ENCODE results near the gene SND1.
"Not testable (repeated sequence)": the region's sequence is repeated elsewhere in the genome, so short reads cannot be mapped to it uniquely, and the experiment has no call there.

SND1 gene

GRCh38 chr7:127671341-127671740, 19.3 kb downstream of the SND1 start:
- in situ Hi-C loops (cut with MboI; ENCODE audit: low sequenced_read_pairs, unreplicated experiment) = no loop called here
- no peak for TF ChIP-seq CTCF (IDR thresholded peaks at IDR 0.05; ENCODE audit: borderline replicate concordance, control extremely low read depth, extremely low read depth, insufficient read depth, missing control alignments)
- no peak for DNase-seq (ENCODE audit: low spot score)

GRCh38 chr7:127673902-127674301, 21.9 kb downstream of the SND1 start:
- TF ChIP-seq CTCF (IDR thresholded peaks at IDR 0.05; ENCODE audit: borderline replicate concordance, control extremely low read depth, extremely low read depth, insufficient read depth, missing control alignments) = no peak
- in situ Hi-C loops (cut with MboI; ENCODE audit: low sequenced_read_pairs, unreplicated experiment) = no loop called here
- DNase-seq (ENCODE audit: low spot score) = no peak

GRCh38 chr7:127674361-127674760, 22.4 kb downstream of the SND1 start:
- no peak for DNase-seq (ENCODE audit: low spot score)
- in situ Hi-C loops (cut with MboI; ENCODE audit: low sequenced_read_pairs, unreplicated experiment) = no loop called here

GRCh38 chr7:127674923-127675322, 22.9 kb downstream of the SND1 start:
- DNase-seq (ENCODE audit: low spot score); in situ Hi-C loops (cut with MboI; ENCODE audit: low sequenced_read_pairs, unreplicated experiment): not testable (repeated sequence)

More at GRCh38 chr7:127674361-127674760, 22.4 kb downstream of the SND1 start:
- no peak for TF ChIP-seq CTCF (IDR thresholded peaks at IDR 0.05; ENCODE audit: borderline replicate concordance, control extremely low read depth, extremely low read depth, insufficient read depth, missing control alignments)

- no peak for DNase-seq (ENCODE audit: low spot score)
- in situ Hi-C loops (cut with MboI; ENCODE audit: low sequenced_read_pairs, unreplicated experiment) = no loop called here
- TF ChIP-seq CTCF (IDR thresholded peaks at IDR 0.05; ENCODE audit: borderline replicate concordance, control extremely low read depth, extremely low read depth, insufficient read depth, missing control alignments) = no peak
Observed at GRCh38 chr7:127675721-127676120, 23.7 kb downstream of the SND1 start.

- no peak for DNase-seq (ENCODE audit: low spot score)
- in situ Hi-C loops (cut with MboI; ENCODE audit: low sequenced_read_pairs, unreplicated experiment) = no loop called here
- TF ChIP-seq CTCF (IDR thresholded peaks at IDR 0.05; ENCODE audit: borderline replicate concordance, control extremely low read depth, extremely low read depth, insufficient read depth, missing control alignments) = no peak
Observed at GRCh38 chr7:127677433-127678230, 25.6 kb downstream of the SND1 start.

GRCh38 chr7:127678337-127678736, 26.3 kb downstream of the SND1 start:
- DNase-seq (ENCODE audit: low spot score) = no peak
- in situ Hi-C loops (cut with MboI; ENCODE audit: low sequenced_read_pairs, unreplicated experiment) = no loop called here
- TF ChIP-seq CTCF (IDR thresholded peaks at IDR 0.05; ENCODE audit: borderline replicate concordance, control extremely low read depth, extremely low read depth, insufficient read depth, missing control alignments) = no peak

Measured in GM13976 (cell line).